ENCODE results near the gene PRKG1. TPM values are rescaled to one million over a fixed set of nuclear protein-coding genes. Genes with fewer than 3 reads are reported as not detected.

Gene PRKG1
- total RNA-seq, 1 experiment from 2014 or later: 10.4 TPM

DNA sequence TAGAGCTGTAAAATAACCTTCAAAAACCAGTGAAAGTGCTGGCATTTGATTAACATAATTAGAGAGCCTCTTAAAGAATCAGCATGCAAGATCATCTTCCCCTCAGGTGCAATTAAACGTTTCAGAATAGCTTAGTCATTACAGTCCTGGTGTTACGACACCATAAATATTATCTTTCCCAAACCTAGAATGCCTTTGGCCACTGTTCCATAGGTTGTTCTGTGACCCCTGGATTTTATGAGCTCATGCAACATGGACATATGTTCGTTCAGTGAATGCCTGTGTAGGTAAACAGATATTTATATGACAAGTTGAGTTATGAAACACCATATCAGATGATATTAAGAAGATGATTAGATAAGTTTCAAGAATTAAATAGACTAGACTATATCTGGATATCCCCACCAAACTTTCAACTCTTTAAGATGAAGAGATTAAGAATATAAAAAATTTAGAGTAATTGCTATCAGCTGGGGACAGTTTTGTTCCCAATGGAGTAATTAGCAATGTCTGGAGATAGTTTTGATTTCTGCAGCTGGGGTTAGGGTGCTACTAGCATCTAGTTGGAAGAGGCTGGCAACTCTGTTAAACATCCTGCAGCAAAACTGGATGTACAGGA is 976.3 kb downstream of the PRKG1 start:
- H3K18ac ChIP-seq (ENCODE audit: insufficient read length, low read depth, low read length): no peak overlapping the region
- no peak overlapping the region for H2BK20ac ChIP-seq (ENCODE audit: low read depth, low read length, poor library complexity, severe bottlenecking)
- H3K9ac ChIP-seq (ENCODE audit: extremely low read depth, insufficient read length, low read length): no peak overlapping the region
- H3K14ac ChIP-seq (ENCODE audit: insufficient read depth, low read length): no peak overlapping the region
- TF ChIP-seq, protein P1, sequence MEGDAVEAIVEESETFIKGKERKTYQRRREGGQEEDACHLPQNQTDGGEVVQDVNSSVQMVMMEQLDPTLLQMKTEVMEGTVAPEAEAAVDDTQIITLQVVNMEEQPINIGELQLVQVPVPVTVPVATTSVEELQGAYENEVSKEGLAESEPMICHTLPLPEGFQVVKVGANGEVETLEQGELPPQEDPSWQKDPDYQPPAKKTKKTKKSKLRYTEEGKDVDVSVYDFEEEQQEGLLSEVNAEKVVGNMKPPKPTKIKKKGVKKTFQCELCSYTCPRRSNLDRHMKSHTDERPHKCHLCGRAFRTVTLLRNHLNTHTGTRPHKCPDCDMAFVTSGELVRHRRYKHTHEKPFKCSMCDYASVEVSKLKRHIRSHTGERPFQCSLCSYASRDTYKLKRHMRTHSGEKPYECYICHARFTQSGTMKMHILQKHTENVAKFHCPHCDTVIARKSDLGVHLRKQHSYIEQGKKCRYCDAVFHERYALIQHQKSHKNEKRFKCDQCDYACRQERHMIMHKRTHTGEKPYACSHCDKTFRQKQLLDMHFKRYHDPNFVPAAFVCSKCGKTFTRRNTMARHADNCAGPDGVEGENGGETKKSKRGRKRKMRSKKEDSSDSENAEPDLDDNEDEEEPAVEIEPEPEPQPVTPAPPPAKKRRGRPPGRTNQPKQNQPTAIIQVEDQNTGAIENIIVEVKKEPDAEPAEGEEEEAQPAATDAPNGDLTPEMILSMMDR (conservative IDR thresholded peaks at IDR 0.05): no peak
- no peaks in the 10 kb centered on the region for H4K20me1 ChIP-seq (ENCODE audit: control insufficient read depth, insufficient read depth, insufficient read length)
- H2BK120ac ChIP-seq (ENCODE audit: low read depth, low read length, poor library complexity, severe bottlenecking): no peak overlapping the region
- no peak overlapping the region for H2AK5ac ChIP-seq (ENCODE audit: insufficient read length, low read length)
- peaks cover 8% of the 10 kb centered on the region; the same call in 1 of the 2 replicates for H3K4me1 ChIP-seq (ENCODE audit: insufficient read depth, low read length)
- no peak overlapping the region for H3T11ph ChIP-seq (ENCODE audit: low read length)
- no peak overlapping the region for H3K27ac Mint-ChIP-seq
- no peaks in the 10 kb centered on the region for H3K23me2 ChIP-seq (ENCODE audit: insufficient read length, low read depth, low read length, poor library complexity, severe bottlenecking)
- no peaks in the 10 kb centered on the region for H3K27me3 Mint-ChIP-seq (ENCODE audit: low read depth)
- no peak overlapping the region for H3K27ac ChIP-seq (ENCODE audit: insufficient read length, low read depth, low read length)
- H4K8ac ChIP-seq (replicated peaks; ENCODE audit: insufficient read length, low read depth, low read length): no peak overlapping the region
- H3K23ac ChIP-seq (ENCODE audit: insufficient read length, low read depth, low read length): no peak overlapping the region
- WGBS (ENCODE audit: extremely low coverage, insufficient read length, low lambda C conversion rate): no CpG with 5 or more reads among the region's 3 CpGs
- H3K4me3 Mint-ChIP-seq: no peak overlapping the region
- H3K4ac ChIP-seq (ENCODE audit: low read depth, low read length): no peak overlapping the region
- no peak for DNase-seq
- no peaks in the 10 kb centered on the region for H3K79me1 ChIP-seq (ENCODE audit: insufficient read depth, low read depth, low read length, poor library complexity, severe bottlenecking)
- H3K56ac ChIP-seq (ENCODE audit: insufficient read length, low read depth, low read length): no peak overlapping the region
- H2BK15ac ChIP-seq (ENCODE audit: low read depth, low read length): no peak overlapping the region
- H3K4me1 Mint-ChIP-seq: peaks cover 10 to 30% of the 10 kb centered on the region in 2 experiments
- H2BK12ac ChIP-seq (ENCODE audit: insufficient read length, low read depth, low read length): no peak overlapping the region
- no peaks in the 10 kb centered on the region for H3K9me3 Mint-ChIP-seq
- no peak overlapping the region for H4K91ac ChIP-seq (ENCODE audit: insufficient read length, low read depth, low read length)
- no peaks in the 10 kb centered on the region for H3K27me3 ChIP-seq (ENCODE audit: insufficient read depth, low read length)
- H3K79me2 ChIP-seq (ENCODE audit: insufficient read depth, low read length): no peaks in the 10 kb centered on the region
- H2BK5ac ChIP-seq (ENCODE audit: insufficient read length, low read length): no peak overlapping the region
- H3K36me3 Mint-ChIP-seq (ENCODE audit: insufficient read depth in 1 of 3, low read depth in 3 of 3): peaks cover 0 to 5% (median 3%) of the 10 kb centered on the region in 3 experiments; a peak in 1 of 7 replicates
- no peak overlapping the region for H3K4me2 ChIP-seq (ENCODE audit: insufficient read depth, insufficient read length, low read length)
- no peak overlapping the region for H4K5ac ChIP-seq (ENCODE audit: insufficient read length, low read depth, low read length)
- no peaks in the 10 kb centered on the region for H3K9me3 ChIP-seq (ENCODE audit: control insufficient read depth, low read depth, low read length)
- H2AFZ ChIP-seq (ENCODE audit: low read length): no peak overlapping the region

Data from H9 (cell line).